Left lung (tissue), 10 donors: ENCODE data around the gene TSEN2. TPM values are rescaled to one million over a fixed set of nuclear protein-coding genes. Genes with fewer than 3 reads are reported as not detected.
A peak's percentile ranks its signal among the peaks of the same experiment; 100 is the strongest.

Experiments
- ATAC-seq: fragments of 200-7000 bp; cut with Tn5 transposase; one replicate; pipeline ENCODE4 v1.9.1; 2020; ENCODE audit warnings: moderate library complexity
- DNase-seq, 4 donors: peaks; one replicate each; pipeline ENCODE4 v3.0.0-alpha.2; 2013 to 2020
- H3K27ac ChIP-seq, 2 donors: fragments of 200-600 bp; sonication (generic) in 1 of 2; one replicate each; pipeline versions ENCODE4 v1.5.0 to v1.8.0; 2020 to 2021
- H3K27me3 ChIP-seq, 2 donors: fragments of 200-600 bp; sonication (generic) in 1 of 2; one replicate each; pipeline versions ENCODE4 v1.5.0 to v1.8.0; 2020 to 2021
- H3K36me3 ChIP-seq, 2 donors: fragments of 200-600 bp; sonication (generic) in 1 of 2; one replicate each; pipeline versions ENCODE4 v1.5.0 to v1.8.0; 2020 to 2021
- H3K4me1 ChIP-seq, 2 donors: fragments of 200-600 bp; one replicate each; pipeline ENCODE4 v1.8.0; 2021
- H3K4me3 ChIP-seq, 2 donors: fragments of 200-600 bp; sonication (generic) in 1 of 2; one replicate each; pipeline versions ENCODE4 v1.5.0 to v1.8.0; 2020 to 2021; ENCODE audit warnings: mild to moderate bottlenecking in 1 of 2
- H3K9me3 ChIP-seq, 2 donors: fragments of 200-600 bp; sonication (generic) in 1 of 2; one replicate each; pipeline versions ENCODE4 v1.5.0 to v1.8.0; 2020 to 2021
- CTCF ChIP-seq, 2 donors: fragments of 200-600 bp; sonication (generic) in 1 of 2; IDR thresholded peaks; one replicate each; pipeline versions ENCODE4 v1.5.0 to v1.8.0; 2021; ENCODE audit warnings: antibody characterized with exemption in 2 of 2
- intact Hi-C, 2 donors: fragments of 100-400 bp; cut with DNase I; formaldehyde crosslinking; loops; one replicate each; pipeline versions ENCODE4 v1.11.2 to v1.14.2; 2022
- polyA plus RNA-seq, 6 donors: library from polyadenylated mRNA; unstranded; fragments of 120-200 nt; gene quantifications; one replicate each; pipeline ENCODE4 v1.2.1, GENCODE V29; 2013; ENCODE audit not compliant: insufficient read length in 6 of 6
- total RNA-seq, 2 donors: library from RNA; stranded (reverse); fragmentation: NEBNext Ultra II Directional; extraction: Animal tissue kit (Norgen Biotek cat#: 25700); gene quantifications; one replicate each; pipeline ENCODE4 v1.2.1, GENCODE V29; 2021
- donor health status: DM: no; HTN: yes; CAD: no.
- donor health status: DM: no; HTN: no; CAD: no.

TSEN2 gene
- total and polyA plus RNA-seq, 8 donors = 8.1 to 29.1 (median 22.3) TPM

GRCh38 chr3:12577379-12577778 lies 93.1 kb downstream of the TSEN2 start:
- Histone ChIP-seq H3K4me1 (peaks cover 0 to 4% of the 10 kb centered on the region in 2 donors), H3K9me3 (no peaks in the 10 kb centered on the region), H3K36me3 (peaks cover 0 to 99% of the 10 kb centered on the region in 2 donors), H3K27ac (no peak overlapping the region), H3K27me3 (no peaks in the 10 kb centered on the region), H3K4me3 (no peak overlapping the region)
- DNase-seq (no peak), ATAC-seq (no peak)
- intact Hi-C loops = no loop called here
- no peak for TF ChIP-seq CTCF (IDR thresholded peaks at IDR 0.05)

- no peak for TF ChIP-seq CTCF (IDR thresholded peaks at IDR 0.05)
- ATAC-seq (no peak), DNase-seq (no peak)
- Histone ChIP-seq H3K4me3 (no peak overlapping the region), H3K4me1 (peaks cover 0 to 4% of the 10 kb centered on the region in 2 donors), H3K9me3 (no peaks in the 10 kb centered on the region), H3K27ac (no peak overlapping the region), H3K27me3 (no peaks in the 10 kb centered on the region), H3K36me3 (peaks cover 0 to 99% of the 10 kb centered on the region in 2 donors)
- intact Hi-C loops = no loop called here
These were observed 94.5 kb downstream of the TSEN2 start for GRCh38 chr3:12578742-12579141.

- no peaks in the 10 kb centered on the region for H3K27me3 ChIP-seq
- H3K4me1 ChIP-seq = peaks cover 0 to under 1% of the 10 kb centered on the region in 2 donors
- H3K27ac ChIP-seq = peak overlapping the region in 1 of 2 donors; percentile 61
- peaks cover 0 to 99% of the 10 kb centered on the region in 2 donors for H3K36me3 ChIP-seq
- no peak for TF ChIP-seq CTCF (IDR thresholded peaks at IDR 0.05)
- ATAC-seq (no peak), DNase-seq (no peak)
- H3K9me3 ChIP-seq = no peaks in the 10 kb centered on the region
- H3K4me3 ChIP-seq = no peak overlapping the region
- intact Hi-C loops = no loop called here
These were observed 95.2 kb downstream of the TSEN2 start for GRCh38 chr3:12579456-12579855.

- Histone ChIP-seq H3K4me3 (no peak overlapping the region), H3K9me3 (no peaks in the 10 kb centered on the region), H3K4me1 (no peaks in the 10 kb centered on the region), H3K27ac (peak overlapping the region in 1 of 2 donors; percentile 61), H3K36me3 (peaks cover 0 to 99% of the 10 kb centered on the region in 2 donors), H3K27me3 (no peaks in the 10 kb centered on the region)
- ATAC-seq (peak; percentile 38), DNase-seq (no peak)
- intact Hi-C loops = no loop called here
- TF ChIP-seq CTCF (IDR thresholded peaks at IDR 0.05) = no peak
These were observed 95.6 kb downstream of the TSEN2 start for GRCh38 chr3:12579905-12580304.

GRCh38 chr3:12582730-12583129 lies 98.5 kb downstream of the TSEN2 start:
- Histone ChIP-seq H3K27ac (no peak overlapping the region), H3K36me3 (peaks cover 0 to 100% of the 10 kb centered on the region in 2 donors), H3K4me3 (no peak overlapping the region), H3K4me1 (no peaks in the 10 kb centered on the region), H3K27me3 (no peaks in the 10 kb centered on the region), H3K9me3 (no peaks in the 10 kb centered on the region)
- no peak for TF ChIP-seq CTCF (IDR thresholded peaks at IDR 0.05)
- DNase-seq = peak in 1 of 4 donors; percentile 23
- intact Hi-C loops = no loop called here
- ATAC-seq = no peak

Other genes starting within 250 kb of the TSEN2 start
- 10 to 100 TPM; 39.6 to 52.0 TPM for gene PPARG, start 195.4 kb upstream of the TSEN2 start, total RNA-seq
- gene PPARG, start 195.4 kb upstream of the TSEN2 start, polyA plus RNA-seq = 1 to 10 TPM; 3.3 to 7.9 (median 4.6) TPM
- gene MKRN2OS, start 61.0 kb downstream of the TSEN2 start, total RNA-seq = 1 to 10 TPM in 1 of 2 donors, under 1 TPM in 1; 0.52 to 1.6 TPM
- 1 to 10 TPM; 1.2 to 2.1 (median 1.3) TPM for gene MKRN2OS, start 61.0 kb downstream of the TSEN2 start, polyA plus RNA-seq
- 10 to 100 TPM; 20.3 to 23.4 TPM for gene MKRN2, start 72.6 kb downstream of the TSEN2 start, total RNA-seq
- gene MKRN2, start 72.6 kb downstream of the TSEN2 start, polyA plus RNA-seq = 10 to 100 TPM; 36.4 to 40.5 (median 36.9) TPM
- gene RAF1, start 179.6 kb downstream of the TSEN2 start, total RNA-seq = 10 to 100 TPM; 75.8 to 89.9 TPM
- gene RAF1, start 179.6 kb downstream of the TSEN2 start, polyA plus RNA-seq = 100 to 1,000 TPM; 125 to 147 (median 130) TPM